Stimulated activated CD4-positive, alpha-beta T cell treated with anti-CD3 and anti-CD28 coated beads, TNF-alpha, amount 100 ng/mL, for 24 hours (primary cell): ENCODE results near the gene ITGB2.

Source experiments
- DNase-seq, 3 experiments: peaks; one replicate each; pipeline ENCODE4 v3.0.0-alpha.2; 2020; ENCODE audit warnings: low read depth in 3 of 3

Gene ITGB2

GRCh38 chr21:44910229-44911067 is 10.3 kb downstream of the ITGB2 start:
- DNase-seq, result no peak

- no peak for DNase-seq
Observed at GRCh38 chr21:44909719-44910118, 11.0 kb downstream of the ITGB2 start.

DNA sequence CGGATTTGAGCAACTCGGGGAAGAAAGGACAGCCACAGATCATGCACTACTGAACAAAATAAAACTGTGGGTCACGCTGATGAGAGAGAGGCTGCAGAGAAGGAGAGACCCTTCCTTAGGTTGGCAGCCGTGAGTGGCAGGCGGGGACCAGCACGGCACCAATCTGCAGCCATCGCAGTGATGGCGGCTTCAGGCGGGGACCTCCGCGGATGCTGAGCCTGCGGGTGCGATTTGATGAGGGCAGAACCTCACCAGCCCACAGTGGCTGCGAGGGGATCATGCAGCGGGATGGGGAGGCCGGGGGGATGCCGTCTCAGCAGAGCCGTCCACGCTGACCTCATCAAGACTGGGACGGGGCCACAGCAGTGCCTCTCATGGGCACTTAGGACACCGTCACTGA is 11.8 kb downstream of the ITGB2 start:
- DNase-seq, result no peak

DNA sequence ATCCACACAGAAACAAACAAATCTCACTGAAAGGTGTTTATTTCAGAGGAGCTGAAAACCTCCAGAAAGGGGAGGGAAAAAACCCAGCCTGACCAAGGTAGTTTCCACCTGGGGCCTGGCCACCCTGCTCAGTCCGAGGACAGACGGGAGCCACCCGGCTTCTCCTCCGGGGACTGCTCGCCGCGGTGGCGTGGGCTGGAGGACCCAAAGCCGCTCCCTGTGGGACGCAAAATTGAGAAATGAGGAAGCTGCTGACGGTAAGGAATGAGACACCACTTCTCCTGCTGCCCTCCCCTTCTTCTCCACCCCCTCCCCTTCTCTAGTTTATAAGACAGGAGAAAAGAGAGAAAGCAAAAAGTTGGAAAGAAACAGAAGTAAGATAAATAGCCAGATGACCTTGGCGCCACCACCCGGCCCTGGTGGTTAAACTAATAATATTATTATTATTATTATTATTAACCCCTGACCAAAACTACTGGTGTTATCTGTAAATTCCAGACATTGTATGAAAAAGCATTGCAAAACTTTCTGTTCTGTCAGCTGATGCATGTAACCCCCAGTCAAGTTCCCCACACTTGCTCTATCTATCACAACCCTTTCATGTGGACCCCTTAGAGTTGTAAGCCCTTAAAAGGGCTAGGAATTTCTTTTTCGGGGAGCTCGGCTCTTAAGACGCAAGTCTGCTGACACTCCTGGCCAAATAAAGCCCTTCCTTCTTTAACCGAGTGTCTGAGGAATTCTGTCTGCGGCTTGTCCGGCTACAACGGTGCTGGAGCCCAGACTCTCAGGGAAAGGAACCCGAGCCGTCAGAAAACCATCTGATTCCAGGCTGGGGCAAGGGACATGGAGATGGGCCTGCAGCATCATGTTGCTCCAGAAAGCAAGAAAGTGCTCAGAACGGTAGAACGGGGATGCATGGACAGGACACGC is 12.5 kb downstream of the ITGB2 start:
- no peak for DNase-seq

- no peak for DNase-seq
Observed at GRCh38 chr21:44907225-44907965, 13.3 kb downstream of the ITGB2 start.

- DNase-seq, result no peak
Observed at GRCh38 chr21:44905728-44906090, 15.0 kb downstream of the ITGB2 start.

DNA sequence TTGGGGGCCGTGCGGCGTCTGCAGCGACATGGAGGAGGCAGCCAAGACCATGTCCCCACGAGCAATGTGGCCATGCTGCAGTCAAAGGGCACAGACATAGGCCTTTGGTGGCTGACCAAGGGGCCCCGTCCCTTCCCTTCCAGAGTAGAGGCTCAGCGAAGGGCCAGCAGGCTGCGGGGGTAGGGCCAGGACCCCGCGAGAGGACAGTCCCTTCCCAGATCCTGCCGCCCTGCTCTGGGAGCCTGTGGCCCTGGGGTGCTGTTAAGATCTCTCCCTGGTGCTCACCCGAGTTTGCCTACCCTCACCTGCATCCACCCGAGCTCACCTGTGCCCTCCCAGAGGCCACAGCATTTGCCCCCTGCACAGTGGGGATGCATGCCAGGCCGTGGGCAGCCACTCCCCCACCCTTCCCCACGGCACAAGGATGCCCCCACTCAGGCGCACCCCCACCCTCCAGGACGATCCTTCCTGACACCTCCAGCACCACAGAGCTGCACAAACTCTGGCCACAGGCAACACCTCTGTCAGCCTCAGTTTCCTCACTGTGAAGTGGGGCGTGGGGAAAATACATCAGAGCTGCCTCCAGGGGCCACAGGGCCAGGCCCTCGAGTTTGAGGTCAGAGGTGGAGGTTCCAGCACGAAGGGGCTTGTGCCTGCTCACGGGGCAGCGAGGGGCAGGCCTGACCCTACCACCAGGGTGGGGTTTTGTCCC is 15.5 kb downstream of the ITGB2 start:
- DNase-seq, result no peak

GRCh38 chr21:44904141-44904923 is 16.4 kb downstream of the ITGB2 start:
- no peak for DNase-seq

GRCh38 chr21:44903689-44904088 is 17.0 kb downstream of the ITGB2 start:
- DNase-seq, result no peak

GRCh38 chr21:44903050-44903685 is 17.5 kb downstream of the ITGB2 start:
- DNase-seq, result no peak

- DNase-seq, result no peak
Observed at GRCh38 chr21:44902268-44903049, 18.2 kb downstream of the ITGB2 start.

- no peak for DNase-seq
Observed at GRCh38 chr21:44901391-44902074, 19.2 kb downstream of the ITGB2 start.

GRCh38 chr21:44900559-44901251 is 20.0 kb downstream of the ITGB2 start:
- DNase-seq, result no peak

- DNase-seq, result no peak
Observed at GRCh38 chr21:44899768-44900558, 20.7 kb downstream of the ITGB2 start.

DNA sequence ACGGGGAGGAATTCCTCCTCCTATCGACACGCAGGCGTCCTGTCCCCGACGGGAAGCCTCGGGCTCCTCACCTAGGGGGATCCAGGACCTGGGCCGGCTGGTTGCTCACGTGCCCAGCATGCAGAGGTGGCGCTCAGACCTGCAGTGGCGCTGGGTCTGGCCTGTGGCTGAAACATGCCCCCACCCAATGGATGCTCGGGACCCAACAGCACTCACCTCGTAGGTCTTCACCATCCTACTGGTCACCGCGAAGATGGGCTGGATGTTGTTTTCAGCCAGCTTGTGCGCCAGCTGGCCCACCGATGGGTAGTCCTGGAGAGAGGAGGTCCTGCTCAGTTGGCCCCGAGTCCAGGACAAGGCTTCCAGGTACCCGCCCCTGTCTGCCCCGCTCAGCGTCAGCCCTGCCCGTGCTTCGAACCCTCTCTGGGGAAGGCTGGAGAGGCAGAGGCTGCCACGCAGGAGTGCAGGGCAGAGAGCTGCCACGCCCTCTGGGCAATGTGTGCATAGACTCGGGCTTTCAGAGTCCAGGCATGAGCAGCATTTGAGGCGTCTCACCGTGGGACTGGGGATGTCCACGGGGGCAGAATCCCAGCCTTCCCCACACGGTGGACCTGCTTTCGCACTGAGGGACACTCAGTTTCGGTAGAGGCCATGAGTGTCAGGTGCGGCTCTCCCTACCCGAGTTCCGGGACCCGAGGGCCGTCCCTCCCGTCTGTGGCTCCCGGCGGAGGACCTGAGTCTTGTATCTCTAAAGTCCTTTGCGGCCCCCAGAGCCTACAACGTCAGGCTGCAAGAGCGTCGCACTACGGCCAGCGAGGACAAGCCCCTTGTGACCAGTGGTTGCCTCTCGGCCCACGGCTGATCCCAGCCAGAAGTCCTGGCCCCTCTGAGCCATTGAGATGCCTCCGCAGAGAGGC is 21.6 kb downstream of the ITGB2 start:
- no peak for DNase-seq

- DNase-seq, result no peak
Observed at GRCh38 chr21:44898011-44898488, 22.6 kb downstream of the ITGB2 start.
